GM19463 (cell line): ENCODE data around the gene KIF13A.
"Not testable (repeated sequence)": the region's sequence is repeated elsewhere in the genome, so short reads cannot be mapped to it uniquely, and the experiment has no call there.

ENCODE experiments used
- ATAC-seq: cut with Tn5 transposase; IDR thresholded peaks from one replicate; pipeline ENCODE4 v1.9.1; 2021; ENCODE audit warnings: mild to moderate bottlenecking, moderate library complexity; ENCODE audit not compliant: unreplicated experiment

Gene KIF13A

DNA sequence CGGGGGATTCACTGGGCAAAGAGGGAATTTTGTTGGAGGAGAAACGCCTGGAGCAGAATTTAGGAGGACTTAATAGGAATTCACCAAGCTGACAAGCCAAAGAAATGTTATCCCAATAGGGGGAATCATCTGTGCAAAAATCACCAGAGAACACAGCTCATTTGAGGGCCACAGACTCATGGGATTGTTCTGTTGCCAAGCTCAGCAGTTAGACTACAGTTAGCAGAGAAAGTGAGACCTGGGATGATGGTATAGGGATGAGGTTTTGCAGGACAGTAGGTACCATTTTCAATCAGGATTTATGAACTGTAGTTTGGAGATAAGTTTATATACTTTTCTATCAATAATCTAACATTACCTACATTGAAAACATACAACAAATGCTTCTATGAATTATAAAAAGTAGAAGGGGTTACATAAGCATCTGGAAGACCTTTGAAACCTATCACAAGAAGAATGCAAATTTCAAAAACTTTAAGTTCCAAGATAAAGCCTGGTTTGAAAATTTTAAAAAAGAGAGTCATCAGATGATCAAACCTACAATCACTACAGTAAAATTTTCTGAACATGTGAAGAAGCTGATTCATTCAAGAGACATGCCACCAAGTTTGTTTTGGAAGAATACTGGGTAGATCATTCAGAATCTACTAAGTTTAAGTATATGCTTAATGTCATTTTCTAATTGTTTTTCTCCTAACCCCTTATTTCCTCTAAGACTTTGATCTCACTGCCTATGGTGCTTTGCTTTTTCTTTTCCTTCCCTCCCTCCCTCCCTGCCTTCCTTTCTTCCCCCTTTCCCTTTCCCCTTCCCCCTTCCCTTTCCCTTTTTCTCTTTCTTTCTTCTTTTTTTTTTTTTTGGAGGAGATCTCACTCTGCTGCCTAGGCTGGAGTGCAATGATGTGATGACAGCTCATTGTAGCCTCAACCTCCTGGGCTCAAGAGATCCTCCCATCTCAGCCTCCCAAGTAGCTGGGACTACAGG lies 81.5 kb downstream of the KIF13A start:
- no peak for ATAC-seq

DNA sequence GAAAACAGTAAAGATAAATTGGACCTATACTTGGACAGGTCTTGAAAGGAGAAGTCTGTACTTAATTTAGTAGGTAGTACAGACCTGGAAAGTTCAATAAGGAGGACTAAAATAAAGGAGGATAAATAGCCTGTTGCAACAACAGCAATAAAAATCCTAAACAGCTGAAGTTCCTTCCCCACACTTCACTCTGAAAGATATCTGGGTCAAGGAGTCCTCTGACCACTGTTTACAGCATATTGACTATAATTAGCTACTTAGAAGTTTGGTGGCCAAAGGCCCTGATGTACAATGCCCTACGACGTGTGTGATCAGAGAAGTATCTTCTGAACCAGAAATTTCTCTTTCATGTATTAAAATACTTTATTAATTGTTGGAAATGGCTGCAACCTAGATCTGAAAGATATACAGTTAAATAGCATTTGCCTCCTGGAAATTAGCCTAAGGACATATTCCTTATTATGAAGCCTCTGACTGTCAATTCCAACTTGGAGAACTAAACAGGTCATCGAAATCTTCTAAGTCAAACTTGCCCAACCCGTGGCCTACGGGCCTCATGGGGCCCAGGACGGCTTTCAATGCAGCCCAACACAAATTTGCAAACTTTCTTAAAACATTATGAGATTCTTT lies 82.8 kb downstream of the KIF13A start:
- ATAC-seq = no peak

DNA sequence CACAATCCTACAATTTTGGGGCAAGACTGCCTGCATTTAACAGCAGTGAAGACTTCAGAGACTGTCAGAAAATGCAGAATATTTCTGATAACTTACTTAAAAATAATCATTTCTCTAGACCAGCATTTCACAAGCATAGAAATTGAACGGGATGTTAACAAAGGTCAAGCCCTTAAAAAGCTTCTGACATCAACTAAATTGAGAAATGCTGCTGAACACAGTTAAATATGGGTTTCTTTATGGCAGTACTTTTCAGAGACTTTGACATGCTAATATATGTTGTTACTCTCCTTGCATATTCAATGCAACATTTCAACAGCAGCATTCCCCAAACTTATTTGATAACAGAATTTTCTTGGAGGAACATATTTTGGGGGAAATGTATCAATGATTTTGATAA lies 84.5 kb downstream of the KIF13A start:
- ATAC-seq = no peak

DNA sequence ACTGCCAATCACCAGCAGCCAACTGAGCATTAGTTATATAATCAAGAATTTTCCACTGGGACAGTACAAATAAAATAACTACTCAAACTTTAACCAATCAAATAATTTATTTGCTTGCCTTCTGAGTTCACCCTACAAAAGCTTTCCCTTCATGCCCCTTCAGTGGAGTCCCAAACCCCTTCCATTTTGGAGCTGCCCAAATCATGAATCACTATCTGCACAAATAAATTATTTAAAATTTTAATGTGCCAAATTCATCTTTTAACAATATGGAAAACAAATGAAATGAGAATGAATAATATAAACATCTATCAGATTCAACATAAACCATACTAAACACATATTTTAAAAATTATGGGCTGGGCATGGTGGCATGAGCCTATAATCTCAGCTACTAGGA lies 85.9 kb downstream of the KIF13A start:
- ATAC-seq = no peak

DNA sequence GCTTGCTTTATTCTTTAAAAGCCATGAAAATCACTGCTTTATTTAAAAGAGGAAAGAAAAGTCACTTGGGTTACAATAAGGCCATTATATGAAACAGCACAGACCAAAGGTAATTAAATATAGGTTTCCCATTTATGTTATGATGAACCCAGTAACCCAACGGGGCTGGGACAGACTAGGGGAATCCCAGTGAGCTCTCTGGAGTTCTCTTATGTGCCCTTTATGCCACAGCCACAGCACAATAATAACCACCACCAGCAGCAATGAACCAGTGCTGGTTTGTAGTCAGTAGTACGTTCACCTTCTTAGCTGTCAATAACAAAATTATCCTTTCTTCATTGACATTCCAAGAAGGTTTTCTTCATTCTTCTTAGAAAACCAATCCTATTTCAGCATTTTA lies 87.4 kb downstream of the KIF13A start:
- no peak for ATAC-seq

DNA sequence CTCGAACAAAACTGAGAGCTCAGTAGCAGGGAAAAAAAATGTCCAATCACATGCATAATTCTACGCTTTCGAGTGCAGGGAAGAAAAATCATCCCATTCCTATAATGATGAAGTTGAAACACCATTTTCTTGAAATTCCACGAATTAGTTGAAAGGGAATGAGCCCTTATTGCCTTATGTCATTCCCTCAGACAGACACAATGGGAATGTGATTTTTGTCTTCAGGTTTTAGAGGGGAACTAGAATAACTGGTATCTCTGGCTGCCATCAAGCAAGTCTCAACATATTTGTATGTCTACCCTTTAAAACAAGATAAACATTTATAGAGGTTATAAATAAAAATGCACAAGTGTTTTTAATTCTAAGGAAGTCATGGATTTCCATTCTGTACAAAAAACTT lies 87.9 kb downstream of the KIF13A start:
- ATAC-seq = no peak

DNA sequence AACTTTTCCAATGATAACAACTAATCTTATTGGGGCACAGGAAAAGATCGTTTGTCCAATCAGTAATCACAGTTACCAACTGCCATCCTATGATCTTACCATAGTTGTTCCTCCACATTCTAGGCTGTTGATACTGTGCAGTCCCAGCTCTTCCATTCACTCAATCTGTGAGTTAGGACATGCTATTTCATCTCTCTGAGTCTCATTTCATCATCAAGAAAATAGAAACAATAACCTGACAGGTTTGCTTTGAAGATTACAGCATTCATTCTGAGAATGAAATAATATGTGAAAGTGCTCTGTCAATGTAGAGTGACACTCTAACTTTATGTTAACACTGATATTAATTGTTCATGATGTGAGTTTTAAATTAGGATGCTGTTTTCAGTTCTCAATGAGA lies 89.8 kb downstream of the KIF13A start:
- no peak for ATAC-seq

DNA sequence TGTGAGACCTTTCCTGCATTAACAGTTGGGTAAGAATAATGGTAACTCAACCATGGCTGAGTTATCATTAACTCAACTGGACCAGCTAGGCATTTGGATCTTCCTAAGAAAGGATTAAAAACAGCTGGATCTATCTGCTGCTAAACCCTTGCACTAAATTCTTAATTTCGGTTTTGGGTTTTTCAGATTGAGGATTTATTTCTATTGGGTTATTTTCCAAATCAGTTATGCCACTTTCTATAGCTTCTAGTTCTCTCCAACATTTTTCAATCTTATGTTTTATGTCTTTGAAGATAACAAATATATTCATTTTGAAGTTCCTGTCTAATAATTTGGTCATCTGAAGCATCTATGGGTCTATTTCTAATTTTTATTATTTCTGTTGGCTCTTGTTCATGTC lies 92.5 kb downstream of the KIF13A start:
- no peak for ATAC-seq

DNA sequence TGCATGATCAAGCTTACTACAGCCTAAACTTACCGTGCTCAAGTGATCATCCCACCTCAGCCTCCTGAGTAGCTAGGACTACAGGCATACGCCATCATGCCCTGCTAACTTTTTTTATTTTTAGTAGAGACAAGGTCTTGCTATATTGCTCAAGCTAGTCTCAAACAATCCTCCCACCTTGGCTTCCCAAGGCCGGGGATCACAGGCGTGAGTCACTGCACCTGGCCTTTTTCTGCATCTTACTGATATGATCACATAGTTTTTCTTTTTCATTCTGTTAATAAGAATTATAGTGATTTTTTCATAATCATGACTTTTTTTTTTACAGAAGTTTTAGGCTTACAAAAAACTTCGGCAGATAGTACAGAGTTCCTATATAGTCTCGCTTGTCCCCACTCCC lies 93.2 kb downstream of the KIF13A start:
- ATAC-seq = no peak

DNA sequence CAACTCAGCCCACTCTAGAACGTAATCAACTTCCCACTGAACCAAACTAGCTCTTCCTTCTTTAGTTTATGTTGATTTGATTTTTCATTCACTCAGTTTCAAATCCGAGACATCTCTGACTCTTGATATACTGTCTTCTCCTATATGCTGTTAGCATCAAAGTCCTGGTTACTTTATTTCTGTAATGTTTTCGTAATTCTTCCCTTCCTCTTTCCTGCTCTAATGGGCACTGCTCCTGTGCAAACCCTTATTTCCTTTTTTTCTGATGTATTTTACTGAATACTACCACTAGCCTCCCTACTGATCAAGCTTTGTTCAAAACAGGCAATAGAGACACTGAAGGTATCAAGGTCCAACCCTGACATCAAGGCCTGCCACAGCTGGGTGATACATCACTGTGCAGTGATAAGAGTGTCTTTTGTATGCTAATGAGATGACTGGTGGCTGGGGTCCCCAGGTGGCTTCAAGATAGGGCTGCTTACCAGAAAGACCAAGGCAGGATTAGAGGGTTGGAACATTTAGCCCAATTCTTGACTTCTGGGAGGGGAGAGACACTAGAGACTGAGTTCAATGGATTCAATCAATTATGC lies 95.2 kb downstream of the KIF13A start:
- ATAC-seq = no peak

DNA sequence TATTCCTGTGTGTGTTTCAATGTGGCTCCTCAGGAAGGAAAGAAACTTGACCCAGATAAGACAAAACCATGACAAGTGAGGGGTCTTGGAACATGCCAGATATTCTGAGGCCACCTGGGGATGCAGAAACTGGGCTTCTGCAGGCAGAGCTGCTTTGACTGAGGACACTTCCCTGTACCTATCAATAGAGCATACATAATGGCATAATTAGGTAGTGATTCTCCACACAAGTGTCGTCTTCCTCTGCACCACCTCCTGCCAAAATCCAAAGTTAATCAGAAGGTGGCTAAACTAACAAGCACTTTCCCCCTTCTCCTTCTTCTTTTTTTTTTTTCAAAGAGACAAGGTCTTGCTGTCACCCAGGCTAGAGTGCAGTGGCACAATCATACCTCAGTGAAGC lies 97.1 kb downstream of the KIF13A start:
- ATAC-seq = no peak

DNA sequence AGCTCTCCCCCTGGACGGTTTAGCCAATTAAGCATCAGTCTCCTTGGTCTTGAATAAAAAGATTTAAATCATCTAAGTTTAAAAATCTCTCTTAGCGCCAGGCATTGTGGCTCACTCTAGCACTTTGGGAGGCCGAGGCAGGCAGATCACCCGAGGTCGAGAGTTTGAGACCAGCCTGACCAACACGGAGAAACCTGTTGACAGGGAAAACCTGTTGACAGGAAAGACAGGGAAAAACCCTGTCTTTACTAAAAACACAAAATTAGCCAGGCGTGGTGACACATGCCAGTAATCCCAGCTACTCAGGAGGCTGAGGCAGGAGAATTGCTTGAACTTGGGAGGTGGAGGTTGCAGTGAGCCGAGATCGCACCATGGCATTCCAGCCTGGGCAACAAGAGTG lies 97.7 kb downstream of the KIF13A start:
- not testable (repeated sequence) for ATAC-seq

DNA sequence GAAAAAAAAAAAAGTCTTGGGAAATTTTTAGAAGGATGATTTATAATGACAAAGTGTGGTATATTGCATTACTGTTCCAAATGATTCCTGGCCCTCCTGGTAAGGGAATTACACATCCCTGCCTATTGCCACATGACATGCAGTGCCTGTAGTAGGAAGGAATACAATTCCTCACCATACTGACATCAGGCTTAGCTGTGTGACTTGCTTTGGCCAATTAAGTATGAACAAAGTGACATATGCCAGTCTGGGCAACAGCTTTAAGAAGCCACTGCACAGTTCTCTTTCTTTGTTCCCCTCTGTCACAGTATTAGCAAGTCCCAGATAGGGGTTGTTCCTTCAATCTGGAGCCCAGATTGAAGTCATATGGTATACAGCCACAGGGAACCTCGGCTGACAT lies 100.5 kb downstream of the KIF13A start:
- ATAC-seq = no peak

DNA sequence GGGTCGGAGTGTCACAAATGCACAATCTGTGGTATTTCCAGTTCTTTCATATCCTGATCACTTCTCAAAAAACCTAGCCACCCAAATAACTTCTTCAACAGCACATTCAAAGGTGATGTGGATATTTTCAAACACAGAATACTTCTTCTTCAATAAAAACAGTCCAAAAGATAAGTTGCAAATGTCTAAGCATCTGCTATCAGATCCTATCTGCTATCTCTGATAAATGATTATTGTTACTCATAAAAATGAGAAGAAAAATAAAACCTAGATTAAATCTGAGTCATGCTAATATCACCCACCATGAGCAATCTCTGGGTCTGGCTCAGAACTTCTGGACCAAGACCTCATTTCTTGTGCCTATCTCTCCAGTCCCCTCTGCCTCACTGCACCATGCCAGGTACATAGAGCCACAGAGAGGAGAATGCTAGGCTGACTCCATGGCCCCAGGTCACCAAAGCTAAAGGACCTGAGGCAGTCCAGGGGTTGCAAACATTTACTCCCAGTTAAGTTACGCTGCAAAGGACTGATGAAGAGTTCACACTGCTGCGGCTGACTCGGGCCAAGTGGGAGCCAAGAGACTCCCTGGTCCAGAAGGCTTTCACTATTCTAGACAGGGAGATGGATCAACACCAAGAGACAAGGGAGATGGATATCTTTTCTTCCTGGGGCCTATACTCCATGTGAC lies 101.4 kb downstream of the KIF13A start:
- no peak for ATAC-seq

DNA sequence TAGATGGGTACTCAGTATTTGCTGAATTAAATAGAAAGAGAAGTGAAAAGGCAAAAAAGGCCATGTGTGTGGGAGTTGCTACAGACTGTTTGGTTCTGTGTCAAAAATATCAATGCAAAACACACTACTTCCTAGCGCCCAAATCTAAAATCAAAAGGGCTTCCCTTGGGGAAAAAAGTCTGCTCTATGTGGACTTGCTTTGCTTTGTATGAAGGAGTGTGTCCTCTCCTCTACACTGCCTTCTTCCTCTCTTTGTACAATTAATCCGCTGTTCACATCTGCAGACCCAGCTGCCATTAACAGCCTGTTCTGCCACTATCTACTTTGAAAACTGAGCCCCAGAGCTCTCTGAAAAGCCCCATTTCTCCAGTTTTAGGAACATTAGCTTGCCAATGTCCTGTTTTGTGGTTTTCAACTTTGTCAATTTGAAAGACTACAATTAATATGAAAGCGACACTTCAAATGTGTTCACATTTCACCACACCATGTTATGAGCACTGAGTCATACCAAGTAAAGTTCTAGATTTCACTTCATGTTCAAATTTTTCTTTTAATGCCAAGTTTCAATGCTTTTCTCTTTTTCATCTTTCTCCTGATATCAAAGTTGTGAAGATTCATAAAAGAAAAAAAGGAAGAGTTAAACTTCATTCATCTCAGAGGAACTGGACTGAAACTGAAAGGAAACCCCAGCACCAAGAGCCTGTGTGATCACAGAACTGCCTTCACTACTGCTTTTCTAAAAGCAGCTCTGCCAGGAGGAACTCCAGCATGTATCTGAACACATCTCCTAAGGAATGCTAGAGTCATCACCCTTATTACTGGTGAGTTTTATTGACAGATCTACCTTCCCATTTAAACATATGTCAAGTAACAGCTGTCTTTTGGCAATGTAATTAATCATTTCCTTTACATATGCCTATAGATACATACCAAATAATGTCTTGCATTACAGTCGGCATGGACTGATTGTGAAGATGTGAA lies 102.6 kb downstream of the KIF13A start:
- peak; percentile 80 for ATAC-seq

DNA sequence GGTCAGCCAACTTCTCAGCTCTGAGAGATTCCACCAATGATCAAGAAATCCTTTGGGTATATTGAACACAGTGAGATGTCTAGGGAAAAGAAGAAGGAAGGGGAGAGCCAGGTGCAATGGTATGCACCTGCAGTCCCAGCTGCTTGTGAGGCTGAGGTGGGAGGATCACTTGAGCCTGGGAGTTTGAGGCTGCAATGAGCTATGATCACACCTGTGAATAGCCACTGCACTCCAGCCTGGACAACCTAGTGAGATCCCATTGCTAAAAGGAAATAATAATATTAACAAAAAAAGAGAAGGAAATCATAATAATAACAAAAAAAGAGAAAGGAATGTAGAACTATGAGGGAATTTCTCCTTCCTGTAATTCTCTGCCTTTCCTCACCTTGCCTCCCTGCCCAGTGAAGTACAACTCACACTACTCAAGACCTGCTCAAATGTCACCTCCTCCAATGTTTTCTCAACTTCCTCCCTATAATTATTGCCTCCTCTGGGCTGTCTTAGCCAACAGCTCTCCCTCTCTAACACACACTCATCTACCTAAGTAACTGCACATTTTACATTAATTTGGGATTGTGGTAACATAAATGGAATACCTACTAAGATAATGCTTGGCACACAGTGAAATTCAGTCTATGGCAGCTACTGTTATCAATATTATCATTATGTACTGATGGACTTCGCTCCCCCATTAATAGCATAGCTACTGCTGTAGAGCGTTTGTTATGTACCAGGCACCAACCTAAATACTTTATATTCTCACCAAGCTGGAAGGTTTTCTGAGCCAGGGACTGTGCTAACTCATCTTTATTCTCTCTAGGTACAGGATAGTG lies 103.6 kb downstream of the KIF13A start:
- ATAC-seq = no peak

DNA sequence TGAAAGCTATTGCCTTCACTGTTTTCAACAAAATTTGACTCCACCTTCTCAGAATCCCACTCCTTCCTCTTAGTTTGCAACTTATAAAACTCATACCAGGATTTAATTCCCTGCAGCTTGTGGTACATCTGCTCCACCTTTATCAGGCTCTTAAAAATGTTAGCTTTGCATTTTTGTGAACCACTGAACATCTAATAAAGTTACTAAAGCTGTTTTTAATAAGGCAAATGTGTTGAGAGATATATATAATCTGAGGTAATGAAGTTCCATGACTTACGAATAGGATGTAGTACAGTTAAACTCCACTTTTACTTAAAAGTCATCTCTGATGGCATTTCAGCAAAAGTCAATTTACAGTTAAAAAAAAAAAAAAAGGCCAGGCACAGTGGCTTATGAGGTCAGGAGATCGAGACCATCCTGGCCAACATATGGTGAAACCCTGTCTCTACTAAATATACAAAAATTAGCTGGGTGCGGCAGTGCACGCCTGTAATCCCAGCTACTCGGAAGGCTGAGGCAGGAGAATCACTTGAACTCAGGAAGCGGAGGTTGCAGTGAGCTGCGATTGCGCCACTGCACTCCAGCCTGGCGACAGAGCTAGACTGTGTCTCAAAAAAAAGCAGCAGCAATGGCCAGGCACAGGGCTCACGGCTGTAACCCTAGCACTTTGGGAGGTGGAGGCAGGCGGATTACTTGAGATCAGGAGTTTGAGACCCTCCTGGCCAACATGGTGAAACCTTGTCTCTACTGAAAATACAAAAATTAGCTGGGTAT lies 106.2 kb downstream of the KIF13A start:
- ATAC-seq = no peak

DNA sequence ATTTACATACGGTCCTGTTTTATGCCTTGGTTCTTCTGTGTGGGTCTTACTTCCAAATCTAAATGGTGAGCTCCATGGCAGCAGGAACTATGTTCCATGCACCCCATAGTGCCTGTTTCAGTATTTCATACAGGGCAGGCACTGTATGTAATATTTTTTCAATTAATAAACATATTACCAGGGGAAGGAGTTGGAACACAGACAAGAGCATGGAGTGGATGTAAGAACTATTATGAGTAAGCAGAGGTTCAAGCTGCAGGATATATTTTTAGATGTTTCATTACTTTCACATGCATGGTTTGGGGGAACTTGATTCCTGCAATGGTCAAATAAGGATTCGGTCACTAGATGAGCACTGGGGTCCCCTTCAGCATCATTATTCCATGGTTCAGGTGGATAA lies 108.3 kb downstream of the KIF13A start:
- no peak for ATAC-seq

DNA sequence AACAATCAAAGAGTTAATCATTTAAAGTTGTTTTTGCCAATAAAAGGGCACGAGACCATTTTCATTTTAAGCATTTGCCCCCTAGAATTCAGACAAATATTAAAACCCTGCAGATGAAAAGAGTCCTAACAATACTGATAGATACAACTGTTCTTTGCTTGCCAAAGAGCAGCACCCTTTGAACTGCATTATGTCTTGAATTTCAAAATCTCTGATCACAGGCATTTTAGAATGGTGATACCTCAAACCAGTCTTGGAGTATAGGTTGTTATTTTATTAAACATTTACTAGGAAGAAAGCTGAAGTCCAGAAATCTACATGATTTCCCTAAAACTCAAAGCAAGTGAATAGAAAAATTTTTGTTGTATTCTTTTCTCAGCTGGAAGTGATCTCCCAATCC lies 108.7 kb downstream of the KIF13A start:
- no peak for ATAC-seq
